Osteoblast (primary cell): ENCODE results near the gene PRDM13. TPM values are rescaled to one million over a fixed set of nuclear protein-coding genes. Genes with fewer than 3 reads are reported as not detected.
"Not testable (repeated sequence)": the region's sequence is repeated elsewhere in the genome, so short reads cannot be mapped to it uniquely, and the experiment has no call there.

ENCODE experiments used
- DNase-seq: peaks from one replicate; pipeline ENCODE4 v3.0.0; 2011; ENCODE audit warnings: low spot score, mixed read lengths; ENCODE audit not compliant: insufficient read length; ENCODE audit errors: missing footprints
- H2AFZ ChIP-seq: 2 replicates; pipeline ENCODE4 v1.6.0; 2011; ENCODE audit warnings: mild to moderate bottlenecking, low read length
- H3K27ac ChIP-seq: 2 replicates; pipeline ENCODE4 v1.5.1; 2011; ENCODE audit warnings: mild to moderate bottlenecking, low read depth, low read length, moderate library complexity
- H3K27me3 ChIP-seq: 2 replicates; pipeline ENCODE4 v1.6.0; 2012; ENCODE audit warnings: mild to moderate bottlenecking, control low read depth, inconsistent platforms, low read length, moderate library complexity; ENCODE audit not compliant: insufficient read depth
- H3K36me3 ChIP-seq: 2 replicates; pipeline ENCODE4 v1.5.1; 2011; ENCODE audit warnings: mild to moderate bottlenecking, low read length, control low read depth, moderate library complexity; ENCODE audit not compliant: insufficient read depth
- H3K4me1 ChIP-seq: 2 replicates; pipeline ENCODE4 v1.5.1; 2011; ENCODE audit warnings: mild to moderate bottlenecking, low read length, control low read depth, moderate library complexity; ENCODE audit not compliant: insufficient read depth
- H3K4me2 ChIP-seq: 2 replicates; pipeline ENCODE4 v1.6.0; 2011; ENCODE audit warnings: mild to moderate bottlenecking, low read length; ENCODE audit not compliant: insufficient read depth
- H3K4me3 ChIP-seq: fragments of 200-600 bp; sonication (generic); 3 replicates; pipeline ENCODE4 v1.5.1; 2012; ENCODE audit warnings: mild to moderate bottlenecking, low read length, inconsistent platforms; ENCODE audit not compliant: insufficient read depth
- H3K79me2 ChIP-seq: 2 replicates; pipeline ENCODE4 v1.6.0; 2012; ENCODE audit warnings: mild to moderate bottlenecking, low read length, control low read depth, inconsistent platforms; ENCODE audit not compliant: insufficient read depth
- H3K9me3 ChIP-seq: 2 replicates; pipeline ENCODE4 v1.5.1; 2011; ENCODE audit warnings: low read depth, low read length, control low read depth
- H4K20me1 ChIP-seq: 2 replicates; pipeline ENCODE4 v1.6.0; 2012; ENCODE audit warnings: mild to moderate bottlenecking, low read length, control low read depth; ENCODE audit not compliant: insufficient read depth
- CTCF ChIP-seq: IDR thresholded peaks from 2 replicates; pipeline ENCODE4 v1.5.1; 2011; ENCODE audit warnings: mild to moderate bottlenecking, low read depth, low read length, moderate library complexity; ENCODE audit errors: extremely low read depth
- total RNA-seq: library from RNA; depleted of rRNA; stranded (reverse); fragments of >200 nt; gene quantifications from 2 replicates; pipeline ENCODE4 v1.2.3, GENCODE V29; 2012

Gene PRDM13
- total RNA-seq, 1 donor, result not detected

- no peak for DNase-seq
- peak overlapping the region; percentile 13 for H3K4me2 ChIP-seq
- H3K36me3 ChIP-seq, result no peaks in the 10 kb centered on the region
- peaks cover 96% of the 10 kb centered on the region for H3K27me3 ChIP-seq
- H3K79me2 ChIP-seq, result no peaks in the 10 kb centered on the region
- no peak overlapping the region for H3K27ac ChIP-seq
- no peaks in the 10 kb centered on the region for H4K20me1 ChIP-seq
- H3K9me3 ChIP-seq, result no peaks in the 10 kb centered on the region
- no peak for TF ChIP-seq CTCF
- no peak overlapping the region for H2AFZ ChIP-seq
- H3K4me1 ChIP-seq, result no peaks in the 10 kb centered on the region
- H3K4me3 ChIP-seq, result no peak overlapping the region
These were observed 8.0 kb downstream of the PRDM13 start for GRCh38 chr6:99614430-99615186.

- H3K27ac ChIP-seq, result no peak overlapping the region
- no peak for TF ChIP-seq CTCF
- H3K4me3 ChIP-seq, result no peak overlapping the region
- H3K36me3 ChIP-seq, result no peaks in the 10 kb centered on the region
- no peaks in the 10 kb centered on the region for H3K4me1 ChIP-seq
- H3K9me3 ChIP-seq, result no peaks in the 10 kb centered on the region
- no peaks in the 10 kb centered on the region for H3K79me2 ChIP-seq
- no peaks in the 10 kb centered on the region for H4K20me1 ChIP-seq
- no peak for DNase-seq
- H2AFZ ChIP-seq, result no peak overlapping the region
- H3K27me3 ChIP-seq, result peaks cover 93% of the 10 kb centered on the region
- no peak overlapping the region for H3K4me2 ChIP-seq
These were observed 10.5 kb downstream of the PRDM13 start for GRCh38 chr6:99617131-99617530.

DNA sequence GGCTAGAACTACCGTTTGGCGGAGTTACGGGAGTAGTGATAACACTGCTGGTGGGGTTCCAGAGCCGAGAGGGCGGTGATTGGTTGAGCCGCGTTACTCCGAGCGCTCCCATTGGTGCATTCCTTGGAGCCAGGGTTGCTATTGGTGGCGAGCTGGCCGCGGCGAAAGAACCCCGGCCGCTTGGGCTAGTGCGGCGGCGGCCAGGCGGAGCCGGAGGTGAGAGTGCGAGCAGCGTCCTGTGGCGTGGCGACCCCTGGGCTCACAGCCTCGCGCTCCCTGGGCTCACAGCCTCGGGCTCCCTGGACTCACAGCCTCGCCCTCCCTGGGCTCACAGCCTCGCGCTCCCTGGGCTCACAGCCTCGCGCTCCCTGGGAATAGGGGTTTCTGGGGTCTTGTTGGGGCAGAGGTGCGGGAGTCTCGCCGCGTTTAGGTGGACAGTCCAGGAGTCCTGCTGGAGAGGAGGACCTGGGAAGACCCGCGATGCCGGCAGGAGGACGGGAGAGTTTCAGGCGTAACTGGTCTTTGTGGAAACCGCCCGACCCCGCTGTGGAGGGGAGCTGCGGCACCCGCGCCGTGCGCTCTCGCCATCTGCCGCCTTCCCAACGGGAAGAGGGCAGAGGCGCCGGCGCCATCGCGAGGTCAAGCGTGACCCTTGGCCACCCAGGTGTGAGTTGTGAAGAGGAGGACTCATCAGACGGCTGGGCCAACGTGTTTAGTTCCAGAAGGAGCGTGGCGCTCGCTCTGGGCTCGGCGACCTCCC lies 12.2 kb downstream of the PRDM13 start:
- Histone ChIP-seq H2AFZ (no peak overlapping the region), H3K27me3 (peaks cover 79% of the 10 kb centered on the region), H3K79me2 (no peaks in the 10 kb centered on the region), H3K36me3 (no peaks in the 10 kb centered on the region), H4K20me1 (no peaks in the 10 kb centered on the region), H3K4me1 (no peaks in the 10 kb centered on the region), H3K4me3 (no peak overlapping the region), H3K9me3 (no peaks in the 10 kb centered on the region), H3K27ac (no peak overlapping the region), H3K4me2 (no peak overlapping the region)
- no peak for DNase-seq
- no peak for TF ChIP-seq CTCF

DNA sequence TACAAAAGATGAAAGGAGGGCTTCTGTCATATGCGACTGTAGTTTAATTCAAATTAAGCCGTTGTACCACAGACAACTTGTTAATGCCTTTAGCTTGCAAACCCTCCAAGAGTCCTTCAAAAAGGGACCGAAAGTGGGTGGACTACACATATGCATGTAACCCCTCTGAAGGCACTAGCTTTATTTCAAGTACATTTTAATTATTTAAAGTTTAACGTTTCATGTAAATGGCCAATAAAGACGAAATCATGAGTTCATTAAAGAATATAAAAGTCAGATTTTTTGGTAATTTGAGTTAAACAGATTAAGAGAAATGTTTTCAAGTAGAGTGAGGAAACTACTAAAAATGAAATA lies 12.8 kb downstream of the PRDM13 start:
- Histone ChIP-seq H4K20me1 (no peaks in the 10 kb centered on the region), H3K4me2 (no peak overlapping the region), H3K4me1 (no peaks in the 10 kb centered on the region), H2AFZ (no peak overlapping the region), H3K4me3 (no peak overlapping the region), H3K27ac (no peak overlapping the region), H3K9me3 (no peaks in the 10 kb centered on the region), H3K79me2 (no peaks in the 10 kb centered on the region), H3K27me3 (peaks cover 73% of the 10 kb centered on the region), H3K36me3 (no peaks in the 10 kb centered on the region)
- no peak for DNase-seq
- no peak for TF ChIP-seq CTCF

DNA sequence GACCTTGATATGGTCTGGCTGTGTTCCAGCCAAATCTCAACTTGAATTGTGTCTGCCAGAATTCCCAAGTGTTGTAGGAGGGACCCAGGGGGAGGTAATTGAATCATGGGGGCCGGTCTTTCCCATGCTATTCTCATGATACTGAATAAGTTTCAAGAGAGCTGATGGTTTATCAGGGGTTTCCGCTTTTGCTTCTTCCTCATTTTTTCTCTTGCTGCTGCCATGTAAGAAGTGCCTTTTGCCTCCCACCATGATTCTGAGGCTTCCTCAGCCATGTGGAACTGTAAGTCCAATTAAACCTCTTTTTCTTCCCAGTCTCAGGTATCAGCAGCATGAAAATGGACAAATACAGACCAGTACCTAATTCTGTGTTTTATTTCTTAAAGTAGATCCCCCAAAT lies 15.4 kb downstream of the PRDM13 start:
- H3K36me3 ChIP-seq, result not testable (repeated sequence)

More for the DNA sequence above, 15.4 kb downstream of the PRDM13 start:
- H3K4me2 ChIP-seq, H3K4me3 ChIP-seq, H3K27ac ChIP-seq, H4K20me1 ChIP-seq, H3K79me2 ChIP-seq, H2AFZ ChIP-seq, H3K9me3 ChIP-seq, H3K4me1 ChIP-seq, DNase-seq: not testable (repeated sequence)
- peaks cover 47% of the 10 kb centered on the region for H3K27me3 ChIP-seq
